ENCODE data around the gene VSTM4.

DNA sequence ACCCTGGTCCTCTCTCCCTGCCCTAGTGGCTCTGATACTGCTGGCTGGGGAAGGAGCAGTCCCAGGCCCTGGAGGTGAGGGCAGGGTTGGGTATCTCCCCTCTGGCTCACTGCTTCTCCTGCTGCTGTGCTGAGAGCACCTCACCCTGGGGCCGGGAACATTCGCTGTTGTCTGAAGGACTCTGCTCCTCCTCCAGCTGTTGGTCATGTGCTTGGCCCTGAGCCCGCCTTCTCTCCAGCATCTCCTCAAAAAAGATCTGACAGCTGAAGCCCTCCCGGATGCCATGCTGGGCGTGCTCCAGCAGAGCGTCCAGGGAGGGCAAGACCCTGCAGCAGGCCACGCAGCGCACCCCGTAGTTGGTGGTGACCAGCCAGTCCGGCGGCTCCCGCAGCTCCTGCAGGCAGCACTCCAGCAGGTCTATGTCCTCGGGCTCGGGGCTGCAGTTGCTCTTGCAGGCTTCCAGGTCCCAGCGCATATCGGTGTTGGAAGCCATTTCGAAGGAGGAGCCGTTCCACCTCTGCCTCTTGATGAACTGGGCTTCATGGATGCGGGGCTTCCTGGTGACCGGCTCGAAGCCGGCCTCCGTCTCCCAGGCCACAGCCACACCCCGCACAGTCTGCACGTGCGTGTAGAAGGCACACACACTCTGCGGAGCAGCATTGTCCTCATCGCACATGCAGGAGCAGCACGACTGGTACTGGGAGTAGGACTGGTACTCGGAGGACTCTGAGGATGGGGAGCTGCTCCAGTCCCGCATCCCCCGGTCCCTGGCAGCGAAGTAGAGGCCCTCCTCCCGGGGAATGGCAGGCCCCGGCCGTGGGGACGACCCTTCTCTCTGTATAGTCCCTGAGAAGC is 16.4 kb upstream of the VSTM4 start:
- TF ChIP-seq EZH2phosphoT487 (IDR thresholded peaks at IDR 0.05; ENCODE audit: insufficient read depth, low read depth) (no peak), EZH2 (IDR thresholded peaks at IDR 0.05; ENCODE audit: insufficient read depth, poor library complexity, severe bottlenecking) (no peak)
